ENCODE data around the gene TAB2. TPM values are rescaled to one million over a fixed set of nuclear protein-coding genes. Genes with fewer than 3 reads are reported as not detected.
A peak's percentile ranks its signal among the peaks of the same experiment; 100 is the strongest.

The TAB2 gene
- total RNA-seq, 1 experiment from 2014 or later = 38.1 TPM

- Mint-ChIP-seq H3K4me1 (ENCODE audit: low read depth, unreplicated experiment) (no peaks in the 10 kb centered on the region), H3K4me3 (ENCODE audit: low read depth, unreplicated experiment) (no peak overlapping the region), H3K9me3 (ENCODE audit: low read depth, unreplicated experiment) (no peaks in the 10 kb centered on the region), H3K36me3 (ENCODE audit: insufficient read depth, unreplicated experiment) (no peaks in the 10 kb centered on the region), H3K27ac (ENCODE audit: unreplicated experiment) (no peak overlapping the region), H3K27me3 (ENCODE audit: unreplicated experiment) (no peaks in the 10 kb centered on the region)
- DNase-seq = peak; percentile 85
- CTCF ChIA-PET = interaction anchor here (0.6 to 1.6 kb wide), 5 partner anchors 16 to 403 kb away, joined by 3 to 15 read pairs (median 4); no protein-coding TSS in a partner anchor
- BruUV-seq (replicated peaks) = no TSS peak
- intact Hi-C loops (cut with micrococcal nuclease; ENCODE audit: unreplicated experiment) = loop anchor here (1.0 to 10.0 kb wide), 5 partner anchors 23 to 403 kb away; no protein-coding TSS in a partner anchor
- TF ChIP-seq CTCF (IDR thresholded peaks at IDR 0.05; ENCODE audit: unreplicated experiment) = peak; percentile 71
Observed at GRCh38 chr6:149431905-149432775, 114.6 kb downstream of the TAB2 start.

GRCh38 chr6:149433405-149433804 is 115.9 kb downstream of the TAB2 start:
- H3K4me3 Mint-ChIP-seq (ENCODE audit: low read depth, unreplicated experiment) = no peak overlapping the region
- CTCF ChIA-PET = no interaction called here
- no peaks in the 10 kb centered on the region for H3K27me3 Mint-ChIP-seq (ENCODE audit: unreplicated experiment)
- H3K27ac Mint-ChIP-seq (ENCODE audit: unreplicated experiment) = no peak overlapping the region
- H3K4me1 Mint-ChIP-seq (ENCODE audit: low read depth, unreplicated experiment) = no peaks in the 10 kb centered on the region
- H3K9me3 Mint-ChIP-seq (ENCODE audit: low read depth, unreplicated experiment) = no peaks in the 10 kb centered on the region
- no peaks in the 10 kb centered on the region for H3K36me3 Mint-ChIP-seq (ENCODE audit: insufficient read depth, unreplicated experiment)
- intact Hi-C loops (cut with micrococcal nuclease; ENCODE audit: unreplicated experiment) = loop anchor here (2.0 to 10.0 kb wide), 4 partner anchors 25 to 405 kb away; no protein-coding TSS in a partner anchor
- no peak for DNase-seq
- BruUV-seq (replicated peaks) = no TSS peak
- no peak for TF ChIP-seq CTCF (IDR thresholded peaks at IDR 0.05; ENCODE audit: unreplicated experiment)

- no peaks in the 10 kb centered on the region for H3K36me3 Mint-ChIP-seq (ENCODE audit: insufficient read depth, unreplicated experiment)
- no peak for TF ChIP-seq CTCF (IDR thresholded peaks at IDR 0.05; ENCODE audit: unreplicated experiment)
- no peak overlapping the region for H3K27ac Mint-ChIP-seq (ENCODE audit: unreplicated experiment)
- H3K27me3 Mint-ChIP-seq (ENCODE audit: unreplicated experiment) = no peaks in the 10 kb centered on the region
- no peak for DNase-seq
- CTCF ChIA-PET = no interaction called here
- H3K4me3 Mint-ChIP-seq (ENCODE audit: low read depth, unreplicated experiment) = no peak overlapping the region
- no TSS peak for BruUV-seq (replicated peaks)
- no peaks in the 10 kb centered on the region for H3K9me3 Mint-ChIP-seq (ENCODE audit: low read depth, unreplicated experiment)
- no peaks in the 10 kb centered on the region for H3K4me1 Mint-ChIP-seq (ENCODE audit: low read depth, unreplicated experiment)
- intact Hi-C loops (cut with micrococcal nuclease; ENCODE audit: unreplicated experiment) = loop anchor here (2.0 to 10.0 kb wide), 4 partner anchors 25 to 405 kb away; no protein-coding TSS in a partner anchor
Observed at GRCh38 chr6:149433881-149434280, 116.4 kb downstream of the TAB2 start.

- no peak overlapping the region for H3K4me3 Mint-ChIP-seq (ENCODE audit: low read depth, unreplicated experiment)
- CTCF ChIA-PET = no interaction called here
- H3K27ac Mint-ChIP-seq (ENCODE audit: unreplicated experiment) = no peak overlapping the region
- no TSS peak for BruUV-seq (replicated peaks)
- no peak for DNase-seq
- no peaks in the 10 kb centered on the region for H3K4me1 Mint-ChIP-seq (ENCODE audit: low read depth, unreplicated experiment)
- TF ChIP-seq CTCF (IDR thresholded peaks at IDR 0.05; ENCODE audit: unreplicated experiment) = no peak
- intact Hi-C loops (cut with micrococcal nuclease; ENCODE audit: unreplicated experiment) = loop anchor here (10.0 kb wide), 1 partner anchor 241 kb away; no protein-coding TSS in a partner anchor
- no peaks in the 10 kb centered on the region for H3K27me3 Mint-ChIP-seq (ENCODE audit: unreplicated experiment)
- no peaks in the 10 kb centered on the region for H3K36me3 Mint-ChIP-seq (ENCODE audit: insufficient read depth, unreplicated experiment)
- no peaks in the 10 kb centered on the region for H3K9me3 Mint-ChIP-seq (ENCODE audit: low read depth, unreplicated experiment)
Observed at GRCh38 chr6:149435919-149436586, 118.5 kb downstream of the TAB2 start.

Measured in Calu3 (cell line).